Heart left ventricle (tissue), 16 donors: Measurements from ENCODE around the gene CNDP1. TPM values are rescaled to one million over a fixed set of nuclear protein-coding genes. Genes with fewer than 3 reads are reported as not detected.

ENCODE experiments used
- ATAC-seq, 4 donors: fragments of 200-7000 bp; cut with Tn5 transposase; one replicate each; pipeline ENCODE4 v1.9.1; 2020 to 2022; ENCODE audit warnings: moderate library complexity in 4 of 4, mild to moderate bottlenecking in 3 of 4, moderate number of reproducible peaks in 1 of 4
- DNase-seq, 5 donors: peaks; one replicate each; pipeline ENCODE4 v3.0.0-alpha.2; 2020
- H3K27ac ChIP-seq, 12 donors: fragments of 200-600 bp; sonication (generic) in 4 of 12; one replicate each; pipeline versions ENCODE4 v1.5.0 to v1.8.0; 2016 to 2022; ENCODE audit warnings: mild to moderate bottlenecking in 2 of 12
- H3K27me3 ChIP-seq, 9 donors: fragments of 200-600 bp; sonication (generic) in 2 of 9; one replicate each; pipeline versions ENCODE4 v1.5.1 to v1.8.0; 2016 to 2022; ENCODE audit warnings: mild to moderate bottlenecking in 3 of 9
- H3K36me3 ChIP-seq, 9 donors: fragments of 200-600 bp; sonication (generic) in 2 of 9; one replicate each; pipeline versions ENCODE4 v1.5.0 to v1.8.0; 2018 to 2022; ENCODE audit warnings: mild to moderate bottlenecking in 2 of 9
- H3K4me1 ChIP-seq, 12 donors: fragments of 200-600 bp; sonication (generic) in 4 of 12; one replicate each; pipeline versions ENCODE4 v1.5.0 to v1.8.0; 2016 to 2022; ENCODE audit warnings: mild to moderate bottlenecking in 3 of 12
- H3K4me3 ChIP-seq, 12 donors: fragments of 200-600 bp; sonication (generic) in 4 of 12; one replicate each; pipeline versions ENCODE4 v1.5.0 to v1.8.0; 2017 to 2022; ENCODE audit warnings: mild to moderate bottlenecking in 9 of 12, moderate library complexity in 4 of 12
- H3K9me3 ChIP-seq, 12 donors: fragments of 200-600 bp; sonication (generic) in 4 of 12; one replicate each; pipeline versions ENCODE4 v1.5.0 to v1.8.0; 2016 to 2022; ENCODE audit warnings: mild to moderate bottlenecking in 1 of 12
- CTCF ChIP-seq, 12 donors: fragments of 200-600 bp; sonication (generic) in 4 of 12; IDR thresholded peaks; one replicate each; pipeline versions ENCODE4 v1.5.0 to v1.8.0; 2018 to 2022; ENCODE audit warnings: antibody characterized with exemption in 12 of 12, mild to moderate bottlenecking in 5 of 12
- POLR2A ChIP-seq, 2 donors: fragments of 450-650 bp; IDR thresholded peaks; one replicate each; pipeline ENCODE4 v1.6.1; 2017; ENCODE audit warnings: antibody characterized with exemption in 2 of 2, mild to moderate bottlenecking in 2 of 2, moderate library complexity in 2 of 2
- WGBS, 4 donors: extraction: QIAGEN DNeasy Blood & Tissue Kit in 2 of 4; methylation state at CpG; one replicate each; pipeline versions ENCODE4 v1.1.5 to v1.1.7; 2013 to 2018; 5-methylcytosine and 5-hydroxymethylcytosine counted together
- intact Hi-C, 10 donors: fragments of 100-400 bp; cut with DNase I; formaldehyde crosslinking; loops; one replicate each; pipeline versions ENCODE4 v1.11.1 to v1.14.2; 2022
- polyA plus RNA-seq, 2 donors: library from polyadenylated mRNA; stranded (reverse); fragments of 200-250 nt; gene quantifications; one replicate each; pipeline ENCODE4 v1.2.3, GENCODE V29; 2013
- total RNA-seq, 9 donors: library from RNA; depleted of rRNA in 2 of 9; stranded (reverse); fragments of >200 nt in 2 of 9; fragmentation: NEBNext Ultra II Directional in 3 of 9; extraction: Animal tissue kit (Norgen Biotek cat#: 25700) in 3 of 9; gene quantifications; one replicate each; pipeline versions ENCODE4 v1.1.0 to v1.2.4, GENCODE V29; 2016 to 2023
- donor health status: ischemic (EF 13 %, LVEDD 7.1; RV severe dilation, severe dysfunction).
- donor health status: healthy with polysubstance abuse.
- donor health status: DM: no; HTN: yes; CAD: no.
- donor health status: DM: no; HTN: no; CAD: no.
- donor health status: ischemic (EF 25% LVEDD 6.9; RV normal size, moderate dysfunction).
- donor health status: ischemic (EF 25% LVEDD 5.7; RV mildly dilated, moderate dysfunction).
- donor health status: healthy.
- donor health status: DM: yes; HTN: yes; CAD: no.
- donor health status: ischemic (EF 35%, LVEDD 5.7; RV mildly dilated, moderate dysfunction).
- donor health status: nonischemic (EF 11% LVEDD 7.7; RV severe dilation, severe dysfunction).
- donor health status: DM: yes; HTN: yes; CAD: no.
- donor health status: PGD.
- donor health status: ischemic (EF 29% LVEDD 5.4; RV normal size, mild dysfunction).
- donor health status: nonischemic (EF 23%, LVEDD 6.1; RV moderate dilation, normal function).

The CNDP1 gene
- total and polyA plus RNA-seq, 11 donors: 0.03 TPM; not detected in 10

- intact Hi-C loops: loop anchor here (2.0 to 10.0 kb wide), 6 partner anchors 37 to 300 kb away; partner anchors contain the start of gene DIPK1C (in 1 of the 10)
- TF ChIP-seq POLR2A (IDR thresholded peaks at IDR 0.05) (no peak), CTCF (IDR thresholded peaks at IDR 0.05) (no peak)
- Histone ChIP-seq H3K4me3 (no peak overlapping the region), H3K27ac (peak overlapping the region in 1 of 12 donors; percentile 33), H3K36me3 (peaks cover 0 to 6% (median 0%) of the 10 kb centered on the region in 9 donors), H3K4me1 (peaks cover 0 to 34% (median 20%) of the 10 kb centered on the region in 12 donors), H3K27me3 (no peaks in the 10 kb centered on the region), H3K9me3 (peaks cover 0 to 4% (median 0%) of the 10 kb centered on the region in 12 donors)
- DNase-seq: no peak
- no peak for ATAC-seq
- WGBS, 4 donors: 60 to 83% (median 74%) methylated on average over 1 of the region's 1 CpG
These were observed 39.8 kb upstream of the CNDP1 start for GRCh38 chr18:74494514-74494913.

- peak; percentile 100 for DNase-seq
- Histone ChIP-seq H3K27ac (peak within 1 kb of the TSS; percentile 79 to 97 (median 94)), H3K36me3 (peaks cover 0 to 9% (median 3%) of the 10 kb centered on the region in 9 donors), H3K27me3 (no peaks in the 10 kb centered on the region), H3K4me3 (peak within 1 kb of the TSS; percentile 64 to 99 (median 90)), H3K4me1 (peaks cover 0 to 42% (median 25%) of the 10 kb centered on the region in 12 donors), H3K9me3 (peaks cover 0 to 4% (median 0%) of the 10 kb centered on the region in 12 donors)
- TF ChIP-seq POLR2A (IDR thresholded peaks at IDR 0.05): peak in 1 of 2 donors; percentile 81
- TF ChIP-seq CTCF (IDR thresholded peaks at IDR 0.05): no peak
- peak; percentile 96 to 97 (median 96) for ATAC-seq
- 0 to 1% (median 1%) methylated on average over 54 to 71 of the region's 71 CpGs for WGBS, 4 donors
- intact Hi-C loops: loop anchor here in 9 of 10 donors (1.0 to 10.0 kb wide), 7 partner anchors 51 to 2001 kb away; partner anchors contain the start of genes ZNF407 (in 4 of the 9) and ZNF516 (in 1 of the 9)
These were observed 38.5 kb upstream of the CNDP1 start, which contains the start of gene CNDP2 for GRCh38 chr18:74495581-74496507. TSS of gene CNDP2 (plus strand) at chr18:74496363. CDS start at chr18:74499974, 3,611 bp downstream.

GRCh38 chr18:74496508-74497323, 37.6 kb upstream of the CNDP1 start:
- Histone ChIP-seq H3K9me3 (peaks cover 0 to 4% (median 0%) of the 10 kb centered on the region in 12 donors), H3K27ac (peak overlapping the region; percentile 79 to 97 (median 94)), H3K4me3 (peak overlapping the region; percentile 64 to 99 (median 90)), H3K27me3 (no peaks in the 10 kb centered on the region), H3K4me1 (peaks cover 0 to 48% (median 25%) of the 10 kb centered on the region in 12 donors), H3K36me3 (peaks cover 0 to 18% (median 11%) of the 10 kb centered on the region in 9 donors)
- intact Hi-C loops: loop anchor here in 8 of 10 donors (1.0 to 10.0 kb wide), 7 partner anchors 49 to 2001 kb away; partner anchors contain the start of genes ZNF407 (in 4 of the 8) and ZNF516 (in 1 of the 8)
- peak in 3 of 4 donors; percentile 11 to 63 (median 58) for ATAC-seq
- 3 to 5% (median 3%) methylated on average over 26 to 48 of the region's 48 CpGs for WGBS, 4 donors
- peak; percentile 65 to 84 (median 76) for DNase-seq
- TF ChIP-seq CTCF (IDR thresholded peaks at IDR 0.05) (peak in 5 of 12 donors; percentile 19 to 39 (median 22)), POLR2A (IDR thresholded peaks at IDR 0.05) (no peak)
